Stimulated activated CD4-positive, alpha-beta T cell treated with anti-CD3 and anti-CD28 coated beads, Interleukin-1b, Interleukin-23, amount 100 ng/mL, for 48 hours (primary cell): ENCODE results near the gene SLC34A1.

Experiments
- DNase-seq: peaks from one replicate; pipeline ENCODE4 v3.0.0-alpha.2; 2020

The SLC34A1 gene

DNA sequence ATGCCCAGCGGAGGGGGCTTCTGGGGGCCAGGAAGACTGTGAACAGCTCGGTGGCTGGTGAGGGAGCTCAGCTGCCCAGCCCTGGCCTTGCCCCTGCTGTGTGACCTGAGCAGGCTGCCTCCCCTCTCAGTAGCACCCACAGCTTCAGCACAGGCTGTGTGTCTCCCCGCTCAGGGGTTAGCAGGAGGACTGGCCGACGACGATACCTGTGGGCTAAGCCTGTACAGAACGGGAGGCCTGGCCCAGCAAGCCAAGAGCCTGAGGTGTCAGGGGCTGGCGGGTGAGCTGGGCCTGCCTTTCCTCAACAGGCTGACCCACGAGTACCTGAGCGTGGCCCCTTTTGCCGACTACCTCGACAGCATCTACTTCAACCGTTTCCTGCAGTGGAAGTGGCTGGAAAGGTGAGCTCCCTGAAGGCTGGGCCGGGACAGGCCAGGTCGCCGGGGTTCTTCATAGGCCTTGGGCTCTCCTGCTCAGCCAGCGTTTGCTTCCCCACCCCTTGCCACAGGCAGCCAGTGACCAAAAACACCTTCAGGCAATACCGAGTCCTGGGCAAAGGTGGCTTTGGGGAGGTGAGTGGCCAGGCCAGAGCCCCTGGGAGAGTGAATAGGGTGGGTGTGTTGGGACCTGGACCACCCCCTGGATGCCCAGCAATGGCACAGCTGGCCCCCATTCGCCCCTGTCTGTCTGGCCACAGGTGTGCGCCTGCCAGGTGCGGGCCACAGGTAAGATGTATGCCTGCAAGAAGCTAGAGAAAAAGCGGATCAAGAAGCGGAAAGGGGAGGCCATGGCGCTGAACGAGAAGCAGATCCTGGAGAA, 48.8 kb downstream of the SLC34A1 start:
- DNase-seq: no peak

- DNase-seq: peak; percentile 11
Measured at GRCh38 chr5:177433658-177434217, 49.5 kb downstream of the SLC34A1 start.

GRCh38 chr5:177434437-177434836, 50.2 kb downstream of the SLC34A1 start:
- DNase-seq: peak; percentile 82

- DNase-seq: peak; percentile 1
Measured at GRCh38 chr5:177434942-177435738, 50.9 kb downstream of the SLC34A1 start.

GRCh38 chr5:177435847-177436536, 51.8 kb downstream of the SLC34A1 start:
- DNase-seq: peak; percentile 2

- no peak for DNase-seq
Measured at GRCh38 chr5:177437623-177438022, 53.4 kb downstream of the SLC34A1 start.

DNA sequence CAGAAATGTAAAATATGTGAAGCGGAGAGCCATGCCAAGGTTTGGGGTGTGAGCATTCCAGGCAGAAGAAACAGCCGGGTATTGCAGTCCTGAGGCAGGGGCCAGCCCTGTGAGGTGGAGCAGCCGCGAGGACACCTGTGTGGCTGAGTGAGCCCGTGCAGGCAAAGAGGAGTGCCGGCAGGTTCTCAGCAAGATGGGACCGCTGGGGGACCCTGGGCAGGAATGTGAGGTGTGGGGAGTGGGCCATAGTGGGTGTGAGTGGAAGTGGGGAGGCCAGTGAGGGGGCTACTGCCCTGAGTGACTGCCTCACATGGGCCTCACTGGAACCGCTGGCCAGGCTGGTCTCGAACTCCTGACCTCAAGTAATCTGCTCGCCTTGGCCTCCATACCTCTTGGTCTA, 54.2 kb downstream of the SLC34A1 start:
- DNase-seq: peak; percentile 3

- no peak for DNase-seq
Measured at GRCh38 chr5:177439518-177440053, 55.4 kb downstream of the SLC34A1 start.

- peak; percentile 56 for DNase-seq
Measured at GRCh38 chr5:177440211-177440989, 56.2 kb downstream of the SLC34A1 start.

GRCh38 chr5:177440990-177441780, 57.0 kb downstream of the SLC34A1 start:
- DNase-seq: peak; percentile 3

DNA sequence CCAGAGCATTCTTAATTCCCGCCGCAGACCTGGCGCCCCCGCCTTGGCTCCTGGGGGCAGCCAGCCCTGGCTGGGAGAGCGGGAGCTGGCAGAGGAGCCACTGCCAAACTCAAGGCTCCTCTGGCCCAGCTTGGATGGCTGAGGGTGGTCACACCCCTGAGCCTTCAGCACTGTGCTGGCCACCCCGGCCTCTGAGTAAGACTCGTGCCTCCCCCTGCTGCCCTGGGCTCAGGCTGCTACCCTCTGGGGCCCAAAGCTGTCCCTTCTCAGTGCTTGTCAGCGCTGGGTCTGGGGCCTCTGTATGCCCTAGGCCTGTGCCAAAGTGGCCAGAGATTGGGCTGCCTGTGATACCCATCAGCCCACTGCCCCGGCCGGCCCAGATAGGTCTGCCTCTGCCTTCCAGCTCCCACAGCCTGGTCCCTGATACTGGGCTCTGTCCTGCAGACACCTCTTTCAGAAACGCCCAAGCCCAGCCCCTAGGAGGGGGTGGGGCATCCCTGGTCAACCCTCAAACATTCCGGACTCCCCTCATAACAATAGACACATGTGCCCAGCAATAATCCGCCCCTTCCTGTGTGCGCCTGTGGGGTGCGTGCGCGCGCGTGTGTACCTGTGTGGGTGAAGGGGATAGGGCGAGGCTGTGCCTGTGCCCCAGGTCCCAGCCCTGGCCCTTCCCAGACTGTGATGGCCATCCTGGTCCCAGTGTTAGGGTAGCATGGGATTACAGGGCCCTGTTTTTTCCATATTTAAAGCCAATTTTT, 58.0 kb downstream of the SLC34A1 start:
- peak; percentile 1 for DNase-seq

GRCh38 chr5:177443144-177443983, 59.1 kb downstream of the SLC34A1 start:
- peak; percentile 3 for DNase-seq

DNA sequence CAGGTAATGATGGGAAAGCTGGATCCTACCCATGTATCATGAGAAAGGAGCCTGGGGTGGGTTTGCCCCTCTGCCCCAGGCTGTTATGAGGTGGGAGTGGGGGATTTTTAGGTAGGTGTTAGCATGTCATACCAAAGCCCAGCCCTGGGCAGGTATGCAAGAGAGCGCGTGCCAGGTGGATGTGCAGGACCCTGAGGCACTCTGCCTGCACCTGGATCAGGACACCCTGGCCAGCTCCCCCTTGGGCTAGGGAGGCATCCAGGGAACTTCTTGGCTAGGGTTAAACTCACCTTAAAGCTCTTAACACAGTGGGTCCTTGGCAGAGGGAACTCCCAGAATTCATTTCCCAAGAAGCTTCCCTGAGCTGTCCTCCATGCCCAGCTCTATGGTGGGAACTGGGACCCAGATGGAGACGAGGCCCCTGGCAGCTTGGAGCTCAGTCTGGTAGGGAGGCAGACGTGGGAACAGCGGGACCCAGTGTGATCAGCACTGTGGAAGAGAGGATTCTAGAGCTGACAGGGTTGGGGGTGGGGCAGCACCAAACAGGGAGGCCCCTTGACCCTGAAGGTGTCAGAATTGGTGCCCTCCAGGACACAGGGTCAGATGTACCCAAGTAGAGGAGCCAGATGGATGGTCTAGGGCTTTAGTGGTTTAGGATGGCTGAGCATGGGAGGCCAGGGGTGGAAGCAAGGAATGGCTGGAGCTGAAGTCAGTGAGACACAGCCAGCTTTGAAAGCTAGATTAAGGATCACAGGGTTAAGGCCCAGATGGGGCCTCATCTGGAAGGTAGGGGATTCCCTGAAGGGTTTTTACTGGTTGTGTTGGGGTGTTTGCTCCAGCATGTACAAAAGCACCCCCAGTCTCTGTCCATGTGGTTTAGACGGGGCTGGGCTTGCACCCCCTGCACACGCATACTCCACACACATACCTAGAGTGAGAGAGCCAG, 60.1 kb downstream of the SLC34A1 start:
- peak; percentile 19 for DNase-seq

DNA sequence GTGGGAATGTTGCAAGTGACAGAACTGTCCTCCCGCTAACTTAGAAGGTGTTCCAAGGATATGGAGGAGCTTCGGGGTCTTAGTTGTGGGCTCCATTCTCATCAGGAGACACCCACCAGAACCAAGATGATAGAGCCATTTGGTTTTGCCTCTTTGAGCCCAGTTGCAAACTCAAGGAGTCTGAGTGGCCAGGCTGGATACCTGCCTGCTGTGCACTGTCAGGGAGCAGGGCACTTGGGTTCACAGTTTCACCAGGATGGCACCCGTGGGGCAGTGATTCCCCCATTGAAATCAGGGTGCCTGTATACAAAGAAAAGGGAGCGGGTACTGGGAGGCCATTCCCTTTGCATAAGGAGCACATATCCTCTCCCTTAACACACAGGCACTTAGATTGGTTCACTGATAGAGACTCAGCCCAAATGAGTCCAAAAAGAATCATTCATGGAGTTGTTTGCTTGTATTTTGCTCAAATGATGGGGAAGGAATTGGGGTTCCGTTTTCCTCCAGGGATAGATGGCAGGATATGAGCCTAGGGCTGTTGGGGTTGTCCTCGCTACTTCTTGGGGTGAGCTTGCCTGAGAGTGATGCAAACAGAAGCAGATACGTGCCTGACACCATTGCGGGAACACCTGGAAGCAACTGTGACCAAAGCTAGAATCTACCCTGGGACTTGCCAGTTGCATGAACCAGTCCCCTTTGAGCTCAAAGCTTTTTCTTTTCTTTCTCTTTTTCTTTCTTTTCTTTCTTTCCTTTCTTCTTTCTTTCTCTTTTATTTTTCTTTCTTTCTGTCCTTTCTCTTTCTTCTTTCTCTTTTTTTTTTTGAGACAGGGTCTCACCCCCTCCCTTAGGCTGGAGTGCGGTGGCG, 61.0 kb downstream of the SLC34A1 start:
- DNase-seq: no peak

DNA sequence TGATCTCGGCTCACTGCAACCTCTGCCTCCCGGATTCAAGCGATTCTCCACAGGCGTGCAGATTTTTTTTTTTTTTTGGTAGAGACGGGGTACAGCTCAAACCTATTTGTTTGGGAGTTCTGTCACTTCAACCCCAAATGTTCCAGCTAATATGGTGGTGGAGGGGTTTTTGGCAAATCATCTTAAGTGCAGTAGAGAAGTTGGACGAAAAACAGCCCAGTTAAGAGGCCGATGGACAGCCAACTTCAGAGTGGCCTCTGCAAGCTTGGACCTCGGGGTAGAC, 61.6 kb downstream of the SLC34A1 start:
- DNase-seq: no peak

GRCh38 chr5:177446200-177447065, 62.2 kb downstream of the SLC34A1 start, which contains the start of gene PRR7:
TSS of gene PRR7 (plus strand) at chr5:177446814. CDS start at chr5:177455068, 8,254 bp downstream.
- peak; percentile 66 for DNase-seq
